HEK293T (cell line): ENCODE measurements around the gene ANKRD42.

ENCODE experiments used
- CTCF ChIA-PET: fragments of 350-600 bp; formaldehyde crosslinking; extraction: SDS; loops from one replicate; lab custom pipeline; 2021; ENCODE audit warnings: antibody characterized with exemption, inconsistent platforms; lab: Yijun Ruan, JAX
- POLR2A ChIA-PET: fragments of 350-600 bp; formaldehyde crosslinking; extraction: SDS; loops from one replicate; lab custom pipeline; 2020; ENCODE audit warnings: antibody characterized with exemption, inconsistent platforms; lab: Yijun Ruan, JAX
- DNase-seq: peaks from one replicate; pipeline ENCODE4 v3.0.0; 2012; ENCODE audit warnings: mixed read lengths; ENCODE audit errors: extremely low spot score
- ARNT ChIP-seq: fragments of 450-650 bp; IDR thresholded peaks from 2 replicates; pipeline ENCODE4 v1.6.1; 2017; ENCODE audit warnings: mild to moderate bottlenecking
- BHLHE40 ChIP-seq: fragments of 450-650 bp; IDR thresholded peaks from 2 replicates; pipeline ENCODE4 v1.6.1; 2016; ENCODE audit warnings: mild to moderate bottlenecking, moderate library complexity, borderline replicate concordance
- CTBP1 ChIP-seq: fragments of 450-650 bp; IDR thresholded peaks from 2 replicates; pipeline ENCODE4 v1.6.1; 2016; ENCODE audit warnings: borderline replicate concordance
- ELF4 ChIP-seq: fragments of 450-650 bp; IDR thresholded peaks from 2 replicates; pipeline ENCODE4 v1.6.1; 2017; ENCODE audit warnings: antibody characterized with exemption
- FOXA1 ChIP-seq: fragments of 450-650 bp; IDR thresholded peaks from 2 replicates; pipeline ENCODE4 v1.6.1; 2016; ENCODE audit warnings: mild to moderate bottlenecking
- FOXK2 ChIP-seq: fragments of 450-650 bp; IDR thresholded peaks from 2 replicates; pipeline ENCODE4 v1.6.1; 2016; ENCODE audit warnings: mild to moderate bottlenecking
- FOXM1 ChIP-seq: fragments of 450-650 bp; IDR thresholded peaks from 2 replicates; pipeline ENCODE4 v1.6.1; 2017; ENCODE audit warnings: mild to moderate bottlenecking, borderline replicate concordance
- HDGF ChIP-seq: fragments of 450-650 bp; IDR thresholded peaks from 2 replicates; pipeline ENCODE4 v1.6.1; 2017; ENCODE audit warnings: antibody characterized with exemption, borderline replicate concordance
- L3MBTL2 ChIP-seq: fragments of 450-650 bp; conservative IDR thresholded peaks from 2 replicates; pipeline ENCODE4 v1.6.1; 2016; ENCODE audit warnings: mild to moderate bottlenecking
- LEF1 ChIP-seq: fragments of 450-650 bp; IDR thresholded peaks from 2 replicates; pipeline ENCODE4 v1.6.1; 2017; ENCODE audit warnings: mild to moderate bottlenecking, borderline replicate concordance
- NFRKB ChIP-seq: fragments of 450-650 bp; IDR thresholded peaks from 2 replicates; pipeline ENCODE4 v1.6.1; 2016; ENCODE audit warnings: mild to moderate bottlenecking, moderate library complexity
- SP1 ChIP-seq: fragments of 450-650 bp; IDR thresholded peaks from 2 replicates; pipeline ENCODE4 v1.6.1; 2017
- SUZ12 ChIP-seq: fragments of 450-650 bp; IDR thresholded peaks from 2 replicates; pipeline ENCODE4 v1.6.1; 2016; ENCODE audit warnings: mild to moderate bottlenecking
- TARDBP ChIP-seq: fragments of 450-650 bp; IDR thresholded peaks from 2 replicates; pipeline ENCODE4 v1.6.1; 2016
- ZNF384 ChIP-seq: fragments of 450-650 bp; IDR thresholded peaks from 2 replicates; pipeline ENCODE4 v1.6.1; 2016
- TF ChIP-seq, protein P1 (sequence below): fragments of 450-650 bp; IDR thresholded peaks from 2 replicates; pipeline ENCODE4 v1.6.1; 2016

Gene ANKRD42

DNA sequence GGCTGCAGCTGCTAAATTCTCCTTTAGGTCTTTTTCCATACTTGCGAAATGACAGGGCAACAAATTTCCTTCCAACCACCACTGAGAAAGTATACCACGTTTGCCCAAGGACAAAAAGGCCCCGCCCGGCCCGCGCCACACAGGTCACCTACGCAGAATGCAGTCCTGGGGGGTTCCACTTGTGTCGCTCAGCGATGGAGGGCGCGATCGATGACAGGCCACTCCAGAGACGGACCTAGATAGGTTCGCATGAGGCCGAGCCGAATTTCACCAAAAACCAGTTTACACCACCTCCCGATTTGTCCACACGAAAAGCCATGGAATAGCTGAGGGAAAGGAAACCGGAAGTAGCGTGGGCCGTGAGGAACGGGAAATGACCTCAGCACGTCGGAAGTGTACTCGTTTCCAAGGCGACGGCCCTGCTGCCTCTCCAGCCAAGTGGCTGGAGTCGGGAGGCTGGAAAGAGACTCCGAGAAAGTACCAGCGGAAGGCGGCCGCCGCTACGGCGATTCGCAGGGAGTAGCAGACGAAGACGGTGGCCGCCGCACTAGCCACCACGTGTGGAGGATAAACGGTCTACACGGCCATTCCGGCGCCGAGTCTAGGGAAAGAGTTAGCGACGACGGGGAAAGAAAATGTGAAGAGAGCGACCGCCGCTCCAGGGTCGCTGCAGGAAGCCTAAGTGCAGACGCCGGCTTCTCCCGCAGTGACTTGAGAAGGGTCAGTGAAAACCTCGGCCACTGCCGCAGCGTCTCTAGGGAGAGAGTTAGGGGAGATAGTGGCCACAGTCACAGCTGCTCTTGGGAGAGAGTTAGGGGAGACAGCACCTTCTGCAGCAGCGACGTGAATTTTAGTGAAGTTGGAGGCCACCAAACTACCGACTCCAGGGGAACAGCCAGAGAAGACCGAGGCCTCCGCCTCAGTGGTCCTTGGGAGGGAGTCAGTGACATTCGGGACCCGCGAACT is at the start of gene ANKRD42:
Gene ANKRD42, plus strand, starts transcription at position 398 of the 966 bp plus-strand sequence. CDS start 959 bp downstream, outside the sequence.
- POLR2A ChIA-PET = interaction anchor here (0.6 to 1.4 kb wide), 7 partner anchors 10 to 293 kb away, joined by 3 to 4 read pairs (median 3); partner anchors contain the start of genes CCDC90B, PCF11 and RAB30
- TF ChIP-seq SP1 = no peak
- peak; percentile 62 for TF ChIP-seq L3MBTL2
- no peak for TF ChIP-seq BHLHE40
- TF ChIP-seq FOXA1 = no peak
- no peak for TF ChIP-seq HDGF
- no peak for TF ChIP-seq CTBP1
- TF ChIP-seq FOXK2 = no peak
- no peak for TF ChIP-seq TARDBP
- no peak for TF ChIP-seq NFRKB
- no peak for TF ChIP-seq ARNT
- peak; percentile 83 for TF ChIP-seq ELF4
- TF ChIP-seq SUZ12 = no peak
- no peak for TF ChIP-seq ZNF384
- no peak for TF ChIP-seq LEF1
- TF ChIP-seq FOXM1 = no peak
- CTCF ChIA-PET = no interaction called here
- peak; percentile 95 for DNase-seq

DNA sequence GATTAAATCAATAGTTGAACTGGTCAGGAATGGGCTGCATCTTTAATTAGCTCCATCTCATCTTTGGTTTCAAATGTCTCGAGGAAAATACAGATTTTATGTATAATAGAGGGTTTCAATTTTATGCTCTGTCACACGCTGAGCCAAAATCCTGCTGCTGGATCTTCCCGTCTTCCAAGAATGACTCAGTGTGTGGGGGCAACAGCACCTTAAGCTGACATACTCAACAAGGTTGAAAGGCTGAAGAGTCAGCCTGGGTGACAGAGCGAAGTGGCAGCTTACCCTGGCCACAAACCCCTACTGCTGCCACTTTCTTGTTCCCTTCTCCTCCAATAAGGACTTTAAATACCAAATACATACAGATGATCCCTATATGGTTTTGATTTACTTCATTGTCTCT is 45.6 kb upstream of the ANKRD42 start:
- TF ChIP-seq TARDBP = no peak
- TF ChIP-seq, protein P1, sequence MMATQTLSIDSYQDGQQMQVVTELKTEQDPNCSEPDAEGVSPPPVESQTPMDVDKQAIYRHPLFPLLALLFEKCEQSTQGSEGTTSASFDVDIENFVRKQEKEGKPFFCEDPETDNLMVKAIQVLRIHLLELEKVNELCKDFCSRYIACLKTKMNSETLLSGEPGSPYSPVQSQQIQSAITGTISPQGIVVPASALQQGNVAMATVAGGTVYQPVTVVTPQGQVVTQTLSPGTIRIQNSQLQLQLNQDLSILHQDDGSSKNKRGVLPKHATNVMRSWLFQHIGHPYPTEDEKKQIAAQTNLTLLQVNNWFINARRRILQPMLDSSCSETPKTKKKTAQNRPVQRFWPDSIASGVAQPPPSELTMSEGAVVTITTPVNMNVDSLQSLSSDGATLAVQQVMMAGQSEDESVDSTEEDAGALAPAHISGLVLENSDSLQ = no peak
- no peak for TF ChIP-seq BHLHE40
- DNase-seq = no peak
- ChIA-PET POLR2A (interaction anchor here (0.9 to 1.9 kb wide), 2 partner anchors 9 to 76 kb away, joined by 3 to 19 read pairs; partner anchors contain the start of genes PCF11 and RAB30), CTCF (interaction anchor here (0.7 kb wide), 1 partner anchor 29 kb away, joined by 3 read pairs; no protein-coding TSS in a partner anchor)

DNA sequence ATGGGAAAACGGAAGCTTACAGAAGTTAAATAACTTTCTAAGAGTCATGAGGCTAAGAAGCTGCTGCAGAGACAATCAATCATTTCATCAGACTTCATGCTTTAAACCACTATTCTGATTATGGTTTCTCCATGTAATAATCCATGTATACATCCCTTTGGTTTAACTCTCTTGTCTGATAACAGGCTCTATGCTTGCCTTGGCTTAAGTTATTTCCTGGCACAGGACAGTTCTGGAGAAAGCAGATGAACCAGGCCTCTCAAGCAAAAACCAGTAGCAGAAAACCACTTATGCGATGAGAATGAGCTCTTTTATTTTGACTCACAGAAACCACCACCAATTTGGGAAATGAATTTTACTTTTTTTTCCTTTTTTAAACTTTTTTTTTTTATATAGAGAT is 43.1 kb upstream of the ANKRD42 start:
- CTCF ChIA-PET = no interaction called here
- TF ChIP-seq SUZ12 (no peak), L3MBTL2 (no peak), SP1 (no peak), HDGF (no peak), ELF4 (no peak), ZNF384 (no peak), CTBP1 (no peak), LEF1 (no peak), FOXM1 (no peak), TARDBP (no peak), FOXK2 (no peak), ARNT (no peak), FOXA1 (no peak), BHLHE40 (no peak), NFRKB (no peak)
- POLR2A ChIA-PET = no interaction called here

DNA sequence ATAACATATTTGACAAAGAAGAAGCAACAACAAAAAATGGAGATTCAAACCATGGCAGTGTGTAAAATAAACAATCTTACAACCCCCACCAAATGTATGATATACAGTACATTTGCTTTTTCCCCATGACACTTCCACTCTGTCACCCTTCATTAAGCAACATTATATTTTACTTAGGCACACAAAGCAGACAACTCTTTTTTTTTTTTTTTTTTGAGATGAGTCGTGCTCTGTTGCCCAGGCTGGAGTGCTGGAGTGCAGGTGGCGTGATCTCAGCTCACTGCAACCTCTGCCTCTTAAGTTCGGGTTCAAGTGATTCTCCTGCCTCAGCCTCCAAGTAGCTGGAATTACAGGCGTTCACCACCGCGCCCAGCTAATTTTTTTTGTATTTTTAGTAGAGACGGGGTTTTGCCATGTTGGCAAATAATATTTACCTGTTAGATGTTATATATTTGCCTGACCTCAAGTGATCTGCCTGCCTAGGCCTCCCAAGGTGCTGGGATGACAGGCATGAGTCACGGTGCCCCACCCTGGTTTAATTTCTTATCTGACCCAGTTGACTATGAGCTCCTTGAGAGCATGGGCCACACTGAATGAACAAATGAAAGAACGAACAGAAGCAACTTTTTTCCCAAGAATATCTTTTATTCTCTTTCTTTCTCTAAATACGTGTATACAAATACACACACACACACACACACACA is 42.1 kb upstream of the ANKRD42 start:
- no peak for TF ChIP-seq FOXM1
- no peak for TF ChIP-seq TARDBP
- TF ChIP-seq ARNT = no peak
- no peak for TF ChIP-seq ELF4
- no peak for TF ChIP-seq SUZ12
- no peak for TF ChIP-seq LEF1
- TF ChIP-seq CTBP1 = no peak
- POLR2A ChIA-PET = no interaction called here
- CTCF ChIA-PET = no interaction called here
- no peak for DNase-seq

More for the DNA sequence above, 43.1 kb upstream of the ANKRD42 start:
- DNase-seq = no peak

DNA sequence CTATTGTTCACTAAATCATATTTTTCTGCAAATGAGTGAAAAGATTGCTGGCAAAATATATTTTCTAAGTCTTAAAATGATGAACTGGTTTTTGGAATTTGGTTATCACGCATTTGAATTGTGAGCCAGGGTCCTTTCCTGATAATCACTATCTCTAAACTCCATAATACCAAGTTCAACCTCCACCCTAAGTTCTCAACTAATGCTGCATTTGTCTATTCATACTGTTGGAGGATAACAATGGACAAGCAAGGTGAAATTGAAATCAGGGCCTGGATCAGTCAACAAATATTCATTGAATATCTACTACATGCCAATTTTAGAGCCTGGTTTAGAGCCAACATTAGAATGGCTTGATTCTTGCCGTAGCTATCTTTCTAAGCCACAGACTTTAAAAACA is 41.2 kb upstream of the ANKRD42 start:
- TF ChIP-seq ZNF384 = no peak
- TF ChIP-seq, protein P1 = no peak
- POLR2A ChIA-PET = no interaction called here
- CTCF ChIA-PET = no interaction called here

DNA sequence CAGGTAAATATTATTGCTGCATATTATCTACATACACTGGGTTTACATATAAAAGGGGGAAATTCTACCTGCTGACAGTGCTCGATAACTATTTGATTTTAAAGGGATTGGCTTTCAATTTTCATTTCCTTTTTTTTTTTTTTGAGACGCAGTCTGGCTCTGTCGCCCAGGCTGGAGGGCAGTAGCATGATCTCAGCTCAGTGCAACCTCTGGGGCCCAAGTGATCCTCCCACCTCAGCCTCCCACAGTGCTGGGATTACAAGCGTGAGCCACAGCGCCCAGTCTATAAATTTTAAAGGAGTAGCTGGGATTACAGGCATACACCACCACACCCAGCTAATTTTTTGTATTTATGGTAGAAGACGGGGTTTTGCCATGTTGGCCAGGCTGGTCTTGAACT is 39.7 kb upstream of the ANKRD42 start:
- ChIA-PET POLR2A (no interaction called here), CTCF (no interaction called here)
- TF ChIP-seq SUZ12 (no peak), FOXK2 (no peak), SP1 (no peak), L3MBTL2 (no peak), FOXM1 (no peak), TARDBP (no peak), ELF4 (no peak), HDGF (no peak), BHLHE40 (no peak), NFRKB (no peak)
- no peak for DNase-seq

More for the DNA sequence above, 41.2 kb upstream of the ANKRD42 start:
- no peak for DNase-seq
